Astrocyte of the hippocampus (primary cell): ENCODE results near the gene LGI4.
"Not testable (repeated sequence)": the region's sequence is repeated elsewhere in the genome, so short reads cannot be mapped to it uniquely, and the experiment has no call there.

Source experiments
- DNase-seq: peaks from one replicate; pipeline ENCODE4 v3.0.0; 2011; ENCODE audit warnings: low read depth, low spot score

The LGI4 gene

DNA sequence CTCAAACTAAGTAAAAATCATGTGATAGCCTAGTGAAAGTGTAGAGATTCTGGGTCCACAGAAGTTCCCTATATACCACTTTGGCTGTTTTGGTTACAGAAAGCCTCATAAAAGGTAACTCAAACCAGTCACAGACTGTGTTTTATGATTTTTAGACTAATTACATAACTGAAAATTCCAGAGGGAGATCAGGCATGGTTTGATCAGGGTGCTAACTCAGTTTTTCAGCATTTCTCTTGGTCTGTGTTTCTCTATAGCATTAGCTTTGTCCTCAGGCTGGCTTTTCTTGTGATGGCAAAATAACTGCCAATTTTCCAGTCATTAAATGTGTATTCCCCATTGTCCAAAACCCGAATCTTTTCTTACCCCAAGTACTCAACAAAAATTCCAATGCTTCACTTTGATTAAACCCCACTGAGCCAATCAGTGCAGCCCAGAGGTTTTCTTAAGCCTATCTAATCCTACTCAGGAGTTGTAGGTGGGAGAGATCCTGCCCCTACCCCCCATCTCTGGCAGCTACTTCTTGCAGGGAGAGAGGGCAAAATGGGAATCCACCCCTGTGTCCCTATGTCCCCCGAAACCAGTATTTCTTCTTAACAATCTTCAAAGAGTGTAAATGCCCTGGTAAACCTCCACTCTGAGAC lies 27.8 kb downstream of the LGI4 start:
- no peak for DNase-seq

DNA sequence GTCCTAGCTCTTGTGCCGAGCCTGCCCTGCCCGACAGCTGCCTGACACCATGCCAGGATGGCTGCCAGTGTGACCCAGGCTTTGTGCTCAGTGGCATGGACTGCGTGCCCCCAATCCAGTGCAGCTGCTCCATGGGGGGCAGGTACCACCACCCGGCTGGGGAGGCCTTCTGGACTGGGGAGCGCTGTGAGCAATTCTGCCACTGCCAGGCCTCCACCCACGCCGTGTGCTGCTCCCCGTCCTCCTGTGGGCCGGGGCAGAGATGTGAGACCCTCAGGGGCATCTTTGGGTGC lies 28.6 kb downstream of the LGI4 start:
- DNase-seq: no peak

DNA sequence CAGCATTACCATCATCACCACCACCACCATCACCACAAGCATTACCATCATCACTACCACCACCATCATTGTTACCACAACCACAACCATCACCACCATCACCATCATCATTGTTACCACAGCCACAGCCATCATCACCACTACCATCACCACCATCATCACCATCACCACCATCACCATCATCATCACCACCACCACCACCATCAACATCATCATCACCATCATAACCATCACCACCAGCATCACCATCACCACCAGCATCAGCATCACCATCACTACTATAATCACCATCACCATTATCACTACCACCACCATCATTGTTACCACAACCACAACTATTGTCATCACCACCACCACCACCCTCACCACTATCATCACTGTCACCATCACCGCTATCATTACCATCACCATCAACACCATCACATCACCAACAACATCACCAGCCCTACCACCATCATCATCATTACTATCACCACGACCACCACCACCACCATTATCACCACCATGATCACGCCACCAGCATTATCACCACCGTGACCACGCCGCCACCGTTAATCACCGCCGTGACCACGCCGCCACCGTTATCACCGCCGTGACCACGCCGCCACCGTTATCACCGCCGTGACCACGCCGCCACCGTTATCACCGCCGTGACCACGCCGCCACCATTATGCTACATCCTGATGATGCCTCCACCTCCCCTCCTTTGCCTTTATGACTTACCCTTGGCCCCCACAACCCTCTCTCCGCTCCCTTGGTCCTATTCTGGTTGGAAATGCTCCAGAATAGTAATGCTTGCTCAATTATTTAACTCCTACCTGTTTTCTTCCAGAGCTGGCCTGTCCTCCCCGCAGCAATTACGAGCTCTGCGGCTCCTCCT lies 29.2 kb downstream of the LGI4 start:
- no peak for DNase-seq

DNA sequence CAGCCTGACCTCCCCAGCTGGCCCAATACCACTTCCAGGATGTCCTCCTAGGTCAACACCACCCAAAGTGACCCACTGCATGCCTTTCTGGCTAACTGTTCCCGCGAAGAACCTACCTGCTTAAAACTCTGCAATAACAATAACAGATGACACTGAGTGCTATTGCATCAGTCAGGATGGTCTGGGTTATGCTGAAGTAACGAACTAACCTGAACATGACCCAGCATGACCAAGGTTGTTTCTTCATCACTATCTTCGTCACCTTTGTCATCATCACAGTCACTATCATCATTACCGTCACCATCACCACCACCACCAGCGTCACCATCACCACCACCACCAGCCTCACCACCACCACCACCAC lies 29.8 kb downstream of the LGI4 start:
- no peak for DNase-seq

GRCh38 chr19:35104361-35104760 lies 30.5 kb downstream of the LGI4 start:
- no peak for DNase-seq

- not testable (repeated sequence) for DNase-seq
Measured at GRCh38 chr19:35103614-35104013, 31.2 kb downstream of the LGI4 start.

- DNase-seq: not testable (repeated sequence)
Measured at GRCh38 chr19:35101949-35102348, 32.9 kb downstream of the LGI4 start.

- no peak for DNase-seq
Measured at GRCh38 chr19:35100588-35101533, 34.0 kb downstream of the LGI4 start.

DNA sequence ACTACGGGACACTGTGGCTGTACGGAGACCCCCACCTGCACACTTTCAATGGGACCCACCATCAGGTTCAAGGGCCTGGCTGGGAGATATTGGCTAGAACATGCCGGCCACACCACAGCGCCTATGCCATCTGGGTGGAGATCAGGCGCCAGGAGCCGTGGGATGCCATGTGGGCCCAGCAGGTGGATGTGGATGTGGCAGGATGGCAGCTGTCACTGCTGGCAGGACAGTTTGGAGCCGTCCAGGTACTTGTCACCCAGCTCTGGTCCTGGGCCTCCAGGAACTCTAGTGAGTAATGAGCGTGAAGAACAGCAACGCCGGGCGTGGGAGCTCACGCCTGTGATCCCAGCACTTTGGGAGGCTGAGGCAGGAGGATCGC lies 35.0 kb downstream of the LGI4 start:
- no peak for DNase-seq

DNA sequence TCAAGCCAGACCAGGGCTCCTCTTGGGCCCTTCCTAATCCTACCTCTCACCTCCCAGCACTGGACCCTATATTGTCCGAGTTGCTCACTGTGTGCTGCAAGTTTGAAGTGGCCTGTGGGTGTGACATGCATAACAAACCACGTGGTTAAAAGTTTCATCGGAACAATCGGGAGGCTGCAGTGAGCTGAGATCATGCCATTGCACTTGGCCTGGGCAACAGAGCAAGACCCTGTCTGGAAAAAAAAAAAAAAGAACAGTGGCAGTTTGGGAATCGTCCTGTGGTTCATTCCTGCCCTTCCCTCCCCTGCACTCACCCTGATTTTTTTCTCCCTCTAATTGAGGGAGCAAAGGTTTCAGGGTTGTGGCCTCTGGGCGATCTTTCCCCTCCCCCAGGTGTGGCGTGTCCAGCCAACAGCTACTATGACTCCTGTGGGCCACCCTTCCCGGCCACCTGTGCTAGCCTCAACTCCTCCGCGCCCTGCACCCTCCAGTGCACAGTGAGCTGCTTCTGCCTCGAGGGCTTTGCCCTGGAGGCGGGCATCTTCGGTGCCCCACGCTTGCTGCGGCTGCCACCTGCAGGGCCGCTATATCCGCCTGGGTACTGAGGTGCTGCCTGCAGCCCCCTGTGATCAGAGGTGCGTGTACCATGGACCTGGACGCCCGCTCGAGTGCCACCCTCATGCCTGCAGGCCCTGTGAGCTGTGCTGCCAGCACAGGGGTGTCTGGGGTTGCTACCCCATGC lies 35.5 kb downstream of the LGI4 start:
- DNase-seq: no peak

DNA sequence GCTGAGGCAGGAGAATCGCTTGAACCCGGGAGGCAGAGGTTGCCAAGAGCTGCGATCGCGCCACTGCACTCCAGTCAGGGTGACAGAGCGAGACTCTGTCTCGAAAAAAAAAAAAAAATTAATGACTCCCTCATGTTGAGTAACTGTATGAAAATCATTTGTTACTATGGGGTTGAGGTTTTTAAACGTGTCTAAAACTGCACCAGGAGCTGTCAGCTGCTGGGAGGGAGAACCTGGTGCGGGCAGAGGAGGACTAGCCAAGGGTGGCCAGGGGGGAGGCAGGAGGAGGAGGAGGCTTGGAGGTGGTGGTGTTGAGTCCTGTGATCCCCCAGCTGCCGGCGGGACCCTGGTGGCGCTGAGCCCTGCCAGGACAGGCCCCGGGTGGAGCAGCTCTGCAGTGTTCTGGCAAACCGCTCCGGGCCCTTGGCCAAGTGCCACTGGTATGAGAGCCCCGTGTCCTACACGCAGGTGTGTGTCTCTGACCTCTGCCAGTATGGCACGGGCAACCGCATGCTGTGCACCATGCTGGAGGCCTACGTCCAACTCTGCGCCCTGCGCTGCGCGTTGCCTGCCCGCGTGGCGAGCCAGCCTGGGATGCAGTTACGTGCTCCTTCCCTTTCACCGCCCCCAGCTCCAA lies 36.3 kb downstream of the LGI4 start:
- DNase-seq: no peak

- DNase-seq: no peak
Measured at GRCh38 chr19:35095667-35096368, 39.0 kb downstream of the LGI4 start.

DNA sequence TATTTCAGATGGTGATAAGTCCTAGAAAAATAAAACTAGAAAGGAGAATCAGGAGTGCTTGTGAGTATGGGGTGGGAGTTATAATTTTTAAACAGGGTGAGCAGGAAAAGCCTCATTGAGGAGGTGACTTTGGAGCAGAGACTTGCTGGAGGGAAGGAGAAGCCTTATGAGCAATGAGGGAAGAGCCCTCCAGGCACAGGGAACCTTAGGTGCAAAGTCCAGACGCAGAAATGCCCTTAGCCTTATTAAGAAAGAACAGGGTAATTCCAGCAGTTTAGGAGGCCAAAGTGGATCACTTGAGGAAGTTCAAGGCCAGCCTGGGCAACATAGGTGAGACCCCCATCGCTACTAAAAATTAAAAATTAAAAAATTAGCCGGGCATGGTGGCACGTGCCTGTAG lies 40.2 kb downstream of the LGI4 start:
- no peak for DNase-seq

- DNase-seq: no peak
Measured at GRCh38 chr19:35093941-35094647, 40.8 kb downstream of the LGI4 start.

DNA sequence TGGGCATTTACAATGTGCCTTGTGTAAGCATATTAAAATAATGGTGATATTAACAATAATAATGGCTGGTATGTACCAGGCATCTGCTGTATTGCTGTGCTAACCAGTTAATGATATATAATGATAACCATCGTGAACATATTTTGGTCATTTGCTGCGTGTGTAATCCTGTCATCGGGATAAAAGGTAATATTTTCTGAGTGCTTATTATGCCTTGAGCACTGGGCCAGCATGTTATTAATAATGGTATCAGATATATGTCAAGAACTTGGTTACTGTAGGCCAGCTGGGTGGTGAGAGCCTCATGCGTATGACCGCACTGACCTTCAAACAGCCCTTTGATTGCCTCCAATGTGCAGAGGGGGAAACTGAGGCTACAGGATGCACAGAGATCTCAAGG lies 41.4 kb downstream of the LGI4 start:
- no peak for DNase-seq

- DNase-seq: peak; percentile 73
Measured at GRCh38 chr19:35090506-35091214, 44.2 kb downstream of the LGI4 start.

DNA sequence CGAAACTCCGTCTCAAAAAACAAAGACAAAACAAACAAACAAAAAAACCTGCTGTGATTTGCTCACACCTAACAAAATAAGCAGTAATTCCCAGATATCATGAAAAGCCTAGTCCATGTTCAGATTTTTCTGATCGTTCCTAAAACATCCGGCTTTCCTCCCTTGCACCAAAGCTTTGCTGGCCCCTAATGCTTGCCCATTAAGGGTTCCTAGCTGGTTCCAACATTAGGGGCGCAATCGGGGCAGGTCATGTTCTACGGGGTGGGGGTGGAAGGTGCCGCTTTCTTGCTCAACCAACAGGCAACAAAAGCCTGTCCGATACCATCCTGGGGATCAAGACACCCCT lies 44.7 kb downstream of the LGI4 start:
- no peak for DNase-seq

GRCh38 chr19:35089554-35089953 lies 45.3 kb downstream of the LGI4 start:
- DNase-seq: no peak

- DNase-seq: peak; percentile 82
Measured at GRCh38 chr19:35088131-35088913, 46.5 kb downstream of the LGI4 start.
